Right cardiac atrium (tissue), 5 donors: ENCODE data around the gene VWC2L. TPM values are rescaled to one million over a fixed set of nuclear protein-coding genes. Genes with fewer than 3 reads are reported as not detected.

Experiments used
- ATAC-seq, 2 donors: fragments of 200-7000 bp; cut with Tn5 transposase; one replicate each; pipeline versions ENCODE4 v1.8.0 to v1.9.1; 2020; ENCODE audit warnings: moderate library complexity in 2 of 2, mild to moderate bottlenecking in 1 of 2
- DNase-seq, 3 donors: peaks; one replicate each; pipeline ENCODE4 v3.0.0-alpha.2; 2020
- H3K27ac ChIP-seq: one replicate; pipeline ENCODE4 v1.5.1; 2013; ENCODE audit warnings: mild to moderate bottlenecking, low read length, control low read depth, moderate library complexity
- H3K27me3 ChIP-seq: one replicate; pipeline ENCODE4 v1.6.1; 2013; ENCODE audit not compliant: control insufficient read depth, insufficient read depth
- H3K4me1 ChIP-seq: one replicate; pipeline ENCODE4 v1.6.1; 2013; ENCODE audit warnings: low read length; ENCODE audit not compliant: control insufficient read depth, insufficient read depth
- H3K4me3 ChIP-seq: one replicate; pipeline ENCODE4 v1.5.1; 2013; ENCODE audit warnings: low read length, control low read depth
- H3K9me3 ChIP-seq: one replicate; pipeline ENCODE4 v1.6.1; 2013; ENCODE audit warnings: low read length; ENCODE audit not compliant: control insufficient read depth
- WGBS: extraction: QIAGEN DNeasy Blood & Tissue Kit; methylation state at CpG from one replicate; pipeline ENCODE4 v1.1.7; 2013; 5-methylcytosine and 5-hydroxymethylcytosine counted together
- intact Hi-C, 4 donors: fragments of 100-400 bp; cut with DNase I; formaldehyde crosslinking; loops; one replicate each; pipeline versions ENCODE4 v1.11.0 to v1.14.0; 2022 to 2023
- long read RNA-seq, 4 donors: library from polyadenylated mRNA; unstranded; transcript quantifications; one replicate each; pipeline ENCODE4 v2.0.0, GENCODE V29; 2020 to 2021
- polyA plus RNA-seq: library from polyadenylated mRNA; stranded (reverse); fragments of 200-250 nt; gene quantifications from one replicate; pipeline ENCODE4 v1.2.3, GENCODE V29; 2013
- total RNA-seq, 4 donors: library from RNA; stranded (reverse); fragmentation: NEBNext Ultra II Directional; extraction: Animal tissue kit (Norgen Biotek cat#: 25700); gene quantifications; one replicate each; pipeline ENCODE4 v1.2.1, GENCODE V29; 2021
- donor health status: healthy with polysubstance abuse.
- donor health status: DM: no; HTN: yes; CAD: no.
- donor health status: DM: no; HTN: no; CAD: no.
- donor health status: DM: no; HTN: yes; CAD: no; lungs with severe emphysema.
- donor health status: DM: yes; HTN: yes; CAD: no.

Gene VWC2L
- total RNA-seq (not detected), polyA plus RNA-seq (not detected)
- long read RNA-seq, donor 1, result 0 reads
- long read RNA-seq, donor 2, result 0 reads
- long read RNA-seq, donor 3, result 0 reads
- long read RNA-seq, donor 4, result 0 reads

DNA sequence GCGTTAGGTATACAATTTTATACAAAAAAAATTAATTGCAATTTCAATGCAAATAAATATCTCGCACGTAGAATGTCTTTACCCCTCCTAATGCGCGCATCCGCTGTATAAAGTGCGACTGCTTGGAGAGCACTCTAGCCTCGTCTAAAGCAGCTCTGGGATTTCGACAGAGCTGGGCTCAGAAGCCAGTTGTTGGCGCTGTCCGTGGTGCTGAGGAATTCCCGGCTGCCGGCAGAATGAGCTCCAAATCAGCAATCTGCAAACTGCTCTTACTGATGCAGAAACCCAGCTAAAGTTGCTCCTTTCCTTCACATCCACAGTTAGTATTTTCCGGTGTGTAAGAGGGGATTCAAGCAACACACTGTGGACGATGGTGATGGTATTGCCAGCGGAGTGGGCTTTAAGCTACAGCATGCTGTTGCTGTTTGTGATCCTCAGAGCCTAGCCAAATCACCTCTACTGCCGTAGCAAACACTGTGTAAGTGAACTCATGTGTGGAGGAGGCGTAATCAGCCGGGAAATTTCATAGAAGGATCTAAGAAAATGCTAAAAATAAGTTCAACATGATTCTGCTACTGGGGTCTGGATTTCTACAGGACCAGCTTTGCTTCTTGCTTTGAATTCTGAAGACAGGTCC, at the start of gene VWC2L:
TSS of gene VWC2L (plus strand) at position 137 of the 637 bp plus-strand sequence. CDS start 3,140 bp downstream, outside the sequence.
- ATAC-seq, result peak; percentile 61 to 77
- DNase-seq, result peak; percentile 65 to 87 (median 84)
- Histone ChIP-seq H3K27ac (no peak within 1 kb of the TSS), H3K27me3 (no peaks in the 10 kb centered on the region), H3K9me3 (no peaks in the 10 kb centered on the region), H3K4me3 (no peak within 1 kb of the TSS), H3K4me1 (no peaks in the 10 kb centered on the region)
- WGBS, result 11% methylated on average over 19 of the region's 19 CpGs
- intact Hi-C loops, result no loop called here

DNA sequence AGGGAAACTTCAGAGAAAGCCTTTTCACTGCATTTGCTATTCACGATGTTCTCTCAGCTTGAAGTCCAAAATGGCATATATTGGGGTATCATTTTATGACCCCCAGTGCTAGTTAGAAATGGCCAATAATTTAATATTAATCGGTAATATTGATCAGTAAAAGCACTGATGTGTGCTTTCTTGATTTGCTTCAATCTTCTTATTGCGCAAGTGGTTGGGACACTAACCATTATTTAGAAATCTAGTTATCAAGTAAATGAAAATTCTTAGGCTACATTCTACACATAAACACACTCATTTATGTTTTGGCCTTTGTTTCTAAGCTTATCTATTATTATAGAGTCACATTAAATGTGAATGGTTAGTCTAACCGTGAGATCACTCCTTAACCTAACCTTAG, 49.7 kb upstream of the VWC2L start:
- Histone ChIP-seq H3K9me3 (no peaks in the 10 kb centered on the region), H3K4me3 (no peak overlapping the region), H3K27ac (no peak overlapping the region), H3K27me3 (no peaks in the 10 kb centered on the region), H3K4me1 (no peaks in the 10 kb centered on the region)
- ATAC-seq, result no peak
- WGBS, result 83% methylated on average over 4 of the region's 4 CpGs
- no peak for DNase-seq
- intact Hi-C loops, result no loop called here

DNA sequence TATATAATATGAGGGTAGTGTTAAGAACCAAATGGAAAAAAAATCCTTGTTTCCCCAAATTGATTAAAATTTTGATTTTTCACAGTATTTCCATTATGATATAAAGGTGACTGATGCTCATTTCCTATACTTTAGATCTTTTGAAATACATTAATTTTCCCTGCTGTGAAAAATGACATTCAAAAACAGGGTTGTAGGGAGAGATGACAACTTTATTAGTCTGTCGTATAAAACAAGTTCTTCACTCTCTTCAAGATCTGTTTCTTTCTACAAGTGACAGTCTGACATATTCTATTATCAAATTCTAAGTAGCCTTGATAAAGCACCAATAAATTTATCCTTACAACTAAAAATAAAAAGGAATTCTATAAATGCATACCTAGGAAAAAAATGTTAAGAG, 45.3 kb upstream of the VWC2L start:
- DNase-seq, result no peak
- no peak overlapping the region for H3K27ac ChIP-seq
- H3K9me3 ChIP-seq, result no peaks in the 10 kb centered on the region
- no peak overlapping the region for H3K4me3 ChIP-seq
- intact Hi-C loops, result no loop called here
- ATAC-seq, result no peak
- H3K27me3 ChIP-seq, result no peaks in the 10 kb centered on the region
- WGBS, result 70% methylated on average over 1 of the region's 1 CpG
- no peaks in the 10 kb centered on the region for H3K4me1 ChIP-seq

DNA sequence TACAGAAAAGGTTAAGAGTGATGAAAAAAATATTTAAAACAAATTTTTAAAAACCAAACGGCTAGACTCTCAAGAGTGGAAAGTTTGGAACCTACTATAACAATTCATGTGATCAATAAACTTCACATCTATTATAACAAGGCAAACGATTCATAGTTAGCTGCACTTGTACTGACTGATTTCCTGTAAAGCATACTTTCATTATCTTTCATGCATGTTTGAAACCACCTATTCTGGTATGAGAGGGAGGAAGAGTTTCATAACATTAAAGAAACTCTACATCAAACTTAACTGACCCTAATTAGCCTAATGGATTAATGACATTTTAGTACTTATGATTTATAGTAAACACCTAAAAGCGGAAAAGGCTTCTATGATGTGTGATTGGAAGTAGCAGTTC, 43.7 kb upstream of the VWC2L start:
- Histone ChIP-seq H3K27ac (no peak overlapping the region), H3K27me3 (no peaks in the 10 kb centered on the region), H3K4me1 (no peaks in the 10 kb centered on the region), H3K4me3 (no peak overlapping the region), H3K9me3 (no peaks in the 10 kb centered on the region)
- no peak for ATAC-seq
- WGBS, result 61% methylated on average over 3 of the region's 3 CpGs
- intact Hi-C loops, result no loop called here
- no peak for DNase-seq

DNA sequence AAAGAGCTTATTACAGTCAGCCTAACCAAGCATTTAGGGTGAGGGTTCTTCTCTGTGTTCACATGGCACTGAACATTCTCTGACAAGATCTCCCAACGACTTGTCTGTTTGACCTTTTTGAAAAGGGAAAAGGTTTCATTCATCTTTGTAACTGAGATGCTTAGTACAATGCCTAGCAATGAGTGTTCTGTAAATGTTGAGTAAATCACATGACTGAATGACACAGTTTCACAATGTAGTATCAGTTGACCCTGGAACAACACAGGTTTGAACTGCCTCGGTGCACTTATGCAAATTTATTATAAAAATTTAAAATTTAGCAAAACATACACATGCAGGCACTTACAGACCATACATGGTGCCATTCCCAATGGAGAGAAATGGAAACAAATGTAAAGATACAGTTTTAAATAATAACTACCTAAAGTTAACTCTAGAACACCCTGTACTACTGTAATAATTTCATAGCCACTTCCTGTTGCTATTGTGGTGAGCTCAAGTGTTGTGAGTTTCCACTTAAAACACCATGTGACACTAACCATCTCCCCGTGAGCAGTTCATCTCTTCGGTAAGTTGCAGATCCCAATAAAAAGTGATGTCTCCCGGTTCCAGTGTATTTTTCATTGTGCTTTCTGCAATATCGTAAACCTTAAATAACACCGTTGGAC, 34.1 kb upstream of the VWC2L start:
- H3K27ac ChIP-seq, result no peak overlapping the region
- no peak overlapping the region for H3K4me3 ChIP-seq
- H3K9me3 ChIP-seq, result no peaks in the 10 kb centered on the region
- ATAC-seq (no peak), DNase-seq (no peak)
- no peaks in the 10 kb centered on the region for H3K4me1 ChIP-seq
- no peaks in the 10 kb centered on the region for H3K27me3 ChIP-seq
- intact Hi-C loops, result no loop called here
- WGBS, result 80% methylated on average over 7 of the region's 7 CpGs

DNA sequence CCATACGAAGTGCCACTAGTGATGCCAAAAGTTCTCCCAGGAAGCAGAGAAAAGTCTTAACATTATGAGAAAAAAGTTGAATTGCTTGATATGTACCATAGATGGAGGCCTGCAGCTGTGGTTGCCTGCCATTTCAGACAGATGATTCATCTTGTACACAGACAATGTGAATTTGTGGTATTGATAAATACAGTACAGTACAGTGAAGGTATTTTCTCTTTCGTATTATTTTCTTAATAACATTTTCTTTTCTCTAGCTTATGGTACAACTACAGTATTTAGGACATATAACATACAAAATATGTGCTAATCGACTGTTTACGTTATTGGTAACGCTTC, 33.6 kb upstream of the VWC2L start:
- no peak for ATAC-seq
- Histone ChIP-seq H3K4me3 (no peak overlapping the region), H3K27ac (no peak overlapping the region), H3K9me3 (no peaks in the 10 kb centered on the region), H3K27me3 (no peaks in the 10 kb centered on the region), H3K4me1 (no peaks in the 10 kb centered on the region)
- 84% methylated on average over 5 of the region's 5 CpGs for WGBS
- DNase-seq, result no peak
- intact Hi-C loops, result no loop called here

DNA sequence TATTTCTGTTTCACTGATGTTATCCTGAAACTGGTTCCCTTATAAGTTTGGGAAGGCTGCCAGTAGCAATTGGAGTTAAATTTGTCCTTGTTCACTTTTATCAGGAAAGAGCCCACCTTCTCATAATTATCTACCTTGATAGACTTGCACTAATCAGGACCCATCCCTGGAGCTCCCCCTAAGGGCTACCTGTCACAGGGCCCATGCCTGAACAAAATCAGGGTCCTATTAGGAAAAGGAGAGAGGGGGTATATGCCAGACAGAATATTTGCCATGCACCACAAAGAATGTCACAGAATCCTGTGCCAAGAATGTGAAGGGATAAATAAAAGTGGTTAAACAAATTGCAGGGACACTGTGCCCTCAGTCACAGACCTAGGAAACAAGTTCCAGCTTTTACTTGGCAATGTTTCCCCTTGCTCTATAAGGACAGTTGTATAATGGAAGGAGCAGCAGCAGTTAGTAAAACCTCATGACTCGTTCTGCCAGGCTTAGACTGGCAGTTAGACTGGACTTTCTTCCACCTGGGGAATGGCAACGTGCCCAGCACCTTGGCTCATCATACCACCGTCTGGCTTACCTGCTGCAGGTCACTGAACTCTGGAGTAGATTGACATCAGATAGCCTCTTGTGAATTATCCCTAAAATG, 32.3 kb upstream of the VWC2L start:
- no peaks in the 10 kb centered on the region for H3K9me3 ChIP-seq
- no peak for ATAC-seq
- H3K27me3 ChIP-seq, result no peaks in the 10 kb centered on the region
- DNase-seq, result no peak
- H3K27ac ChIP-seq, result no peak overlapping the region
- H3K4me3 ChIP-seq, result no peak overlapping the region
- intact Hi-C loops, result no loop called here
- 49% methylated on average over 3 of the region's 3 CpGs for WGBS
- H3K4me1 ChIP-seq, result no peaks in the 10 kb centered on the region

DNA sequence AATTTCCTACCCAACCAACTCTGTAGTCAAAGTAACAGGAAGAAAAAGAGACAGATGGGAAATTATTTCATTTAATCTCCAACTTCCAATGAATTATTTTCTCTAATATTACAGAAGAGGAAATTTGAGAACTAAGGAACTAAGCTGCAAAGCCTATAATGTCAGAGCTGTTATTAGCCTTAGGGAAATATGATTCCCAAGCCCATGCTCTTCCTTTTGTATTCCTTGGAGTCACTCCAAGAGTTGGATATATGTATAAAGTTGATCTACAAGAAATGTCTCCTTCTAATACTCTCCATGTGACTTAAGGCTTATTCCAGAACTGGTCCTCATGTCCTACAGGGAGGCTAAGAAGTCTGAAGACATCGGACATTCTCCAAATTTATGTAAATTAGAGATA, 31.6 kb upstream of the VWC2L start:
- H3K9me3 ChIP-seq, result no peaks in the 10 kb centered on the region
- intact Hi-C loops, result no loop called here
- no peak overlapping the region for H3K4me3 ChIP-seq
- H3K4me1 ChIP-seq, result no peaks in the 10 kb centered on the region
- no peak for DNase-seq
- no peak for ATAC-seq
- H3K27ac ChIP-seq, result no peak overlapping the region
- WGBS, result 86% methylated on average over 1 of the region's 1 CpG
- H3K27me3 ChIP-seq, result no peaks in the 10 kb centered on the region

DNA sequence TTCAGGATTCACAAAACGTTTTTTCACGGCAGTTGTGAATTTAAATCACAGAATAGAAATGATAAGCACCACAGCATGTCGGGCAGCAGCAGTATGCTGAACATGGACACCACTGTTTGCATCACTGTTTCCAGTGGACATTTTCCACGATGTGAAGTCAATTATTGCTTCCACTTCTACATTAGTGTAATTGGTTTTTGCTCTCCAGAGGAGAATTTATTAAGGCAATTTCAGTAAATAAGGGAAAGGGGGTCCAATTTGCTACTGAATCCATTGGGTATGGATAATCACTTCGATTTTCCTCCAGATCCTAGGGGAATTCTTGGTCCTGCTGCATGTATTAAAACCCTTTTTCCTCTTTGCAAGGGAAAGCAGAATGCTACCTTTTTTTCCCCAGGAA, 30.2 kb upstream of the VWC2L start:
- H3K4me3 ChIP-seq, result no peak overlapping the region
- intact Hi-C loops, result no loop called here
- 62% methylated on average over 5 of the region's 5 CpGs for WGBS
- H3K4me1 ChIP-seq, result no peaks in the 10 kb centered on the region
- ATAC-seq, result no peak
- no peak overlapping the region for H3K27ac ChIP-seq
- H3K27me3 ChIP-seq, result no peaks in the 10 kb centered on the region
- no peaks in the 10 kb centered on the region for H3K9me3 ChIP-seq
- no peak for DNase-seq

DNA sequence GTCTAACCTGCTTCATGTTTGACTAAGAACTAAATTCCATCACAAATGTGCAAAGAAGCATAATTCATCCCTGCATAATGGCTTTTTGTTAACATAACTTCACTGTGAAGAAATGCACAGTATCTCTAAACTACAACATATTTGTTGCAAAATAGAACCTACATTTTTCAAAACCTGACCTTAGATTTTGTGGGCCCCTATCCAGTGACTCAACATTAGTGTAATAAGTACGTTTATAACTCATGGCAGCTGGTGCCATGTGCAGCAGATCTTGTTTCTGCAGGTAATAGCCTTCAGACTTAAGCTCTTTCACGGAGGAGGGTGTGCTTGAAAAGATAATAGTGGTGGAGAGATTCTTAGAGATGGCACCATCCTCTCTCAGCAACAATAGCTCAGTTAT, 28.6 kb upstream of the VWC2L start:
- intact Hi-C loops, result no loop called here
- DNase-seq (no peak), ATAC-seq (no peak)
- Histone ChIP-seq H3K4me3 (no peak overlapping the region), H3K4me1 (no peaks in the 10 kb centered on the region), H3K9me3 (no peaks in the 10 kb centered on the region), H3K27me3 (no peaks in the 10 kb centered on the region), H3K27ac (no peak overlapping the region)
- WGBS, result 52% methylated on average over 2 of the region's 2 CpGs

DNA sequence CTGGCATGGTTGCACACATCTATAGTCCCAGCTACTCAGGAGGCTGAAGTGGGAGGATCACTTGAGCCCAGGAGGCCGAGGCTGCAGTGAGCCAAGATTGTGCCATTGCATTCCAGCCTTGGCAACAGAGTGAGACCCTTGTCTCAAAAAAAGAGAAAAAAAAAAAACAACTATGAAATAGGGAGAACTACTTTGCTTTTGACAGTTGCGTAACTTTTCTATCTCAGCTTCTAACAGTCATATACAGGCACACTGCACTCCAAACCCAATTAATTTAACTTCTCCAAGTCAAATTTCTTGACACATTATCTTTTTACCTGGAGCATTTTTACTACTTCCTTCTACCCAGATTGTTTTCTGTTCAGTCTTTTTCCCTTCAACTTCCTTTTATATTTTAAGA, 24.1 kb upstream of the VWC2L start:
- intact Hi-C loops, result no loop called here
- ATAC-seq (no peak), DNase-seq (no peak)
- no peaks in the 10 kb centered on the region for H3K4me1 ChIP-seq
- H3K4me3 ChIP-seq, result no peak overlapping the region
- WGBS, result 81% methylated on average over 2 of the region's 2 CpGs
- H3K27ac ChIP-seq, result no peak overlapping the region
- no peaks in the 10 kb centered on the region for H3K9me3 ChIP-seq
- no peaks in the 10 kb centered on the region for H3K27me3 ChIP-seq
